Esophagus muscularis mucosa (tissue), 4 donors: Measurements from ENCODE around the gene UQCRHL. TPM values are rescaled to one million over a fixed set of nuclear protein-coding genes. Genes with fewer than 3 reads are reported as not detected.

Source experiments
- DNase-seq: peaks from one replicate; pipeline ENCODE4 v3.0.0-alpha.2; 2017; ENCODE audit errors: extremely low spot score
- H3K27ac ChIP-seq, 4 donors: fragments of 200-600 bp; sonication (generic); replicated peaks in 1 of 4; 1 replicate in 3 of 4; 2 replicates in 1 of 4; pipeline ENCODE4 v1.5.1; 2016 to 2019; ENCODE audit warnings: mild to moderate bottlenecking in 1 of 4
- H3K27me3 ChIP-seq, 4 donors: fragments of 200-600 bp; sonication (generic); one replicate each; pipeline versions ENCODE4 v1.5.1 to v1.6.0; 2016 to 2019
- H3K36me3 ChIP-seq, 4 donors: fragments of 200-600 bp; sonication (generic); one replicate each; pipeline ENCODE4 v1.5.1; 2016 to 2019
- H3K4me1 ChIP-seq, 4 donors: fragments of 200-600 bp; sonication (generic); one replicate each; pipeline ENCODE4 v1.5.1; 2016 to 2019
- H3K4me3 ChIP-seq, 4 donors: fragments of 200-600 bp; sonication (generic); 1 replicate in 2 of 4; 2 replicates in 2 of 4; pipeline ENCODE4 v1.5.1; 2016 to 2019; ENCODE audit warnings: mild to moderate bottlenecking in 4 of 4, moderate library complexity in 1 of 4
- H3K9me3 ChIP-seq, 4 donors: fragments of 200-600 bp; sonication (generic); 1 replicate in 3 of 4; 2 replicates in 1 of 4; pipeline ENCODE4 v1.5.1; 2016 to 2019
- EP300 ChIP-seq: sonication (generic); formaldehyde crosslinking; IDR thresholded peaks from one replicate; pipeline ENCODE4 v1.6.1; 2017; ENCODE audit warnings: antibody characterized with exemption
- POLR2A ChIP-seq: fragments of 450-650 bp; IDR thresholded peaks from one replicate; pipeline ENCODE4 v1.6.1; 2017; ENCODE audit warnings: antibody characterized with exemption, moderate library complexity, mild to moderate bottlenecking, low read depth
- POLR2AphosphoS5 ChIP-seq, 2 donors: sonication (generic); formaldehyde crosslinking; IDR thresholded peaks; one replicate each; pipeline ENCODE4 v1.6.1; 2017; ENCODE audit warnings: antibody characterized with exemption in 2 of 2
- WGBS: methylation state at CpG from one replicate; pipeline ENCODE4 v1.1.5; 2018; 5-methylcytosine and 5-hydroxymethylcytosine counted together
- intact Hi-C: fragments of 100-400 bp; cut with DNase I; formaldehyde crosslinking; loops from one replicate; pipeline ENCODE4 v1.15.1; 2023
- total RNA-seq, 4 donors: library from RNA; depleted of rRNA; stranded (reverse); fragments of >200 nt; gene quantifications; one replicate each; pipeline versions ENCODE4 v1.1.0 to v1.2.1, GENCODE V29; 2016
- TF ChIP-seq, protein P1 (sequence below), 3 experiments: fragments of 200-600 bp in 2 of 3; fragments of 450-650 bp in 1 of 3; sonication (generic) in 2 of 3; IDR thresholded peaks; one replicate each; pipeline ENCODE4 v1.5.1; 2017 to 2019; ENCODE audit warnings: antibody characterized with exemption in 3 of 3, mild to moderate bottlenecking in 2 of 3, moderate library complexity in 1 of 3

The UQCRHL gene
- total RNA-seq, 4 donors from 2014 or later, result 0.52 to 1.3 (median 0.95) TPM

GRCh38 chr1:15764269-15764764 is 43.1 kb downstream of the UQCRHL start:
- no peaks in the 10 kb centered on the region for H3K9me3 ChIP-seq
- no peak overlapping the region for H3K27ac ChIP-seq
- DNase-seq, result no peak
- TF ChIP-seq POLR2AphosphoS5 (IDR thresholded peaks at IDR 0.05) (no peak), POLR2A (no peak), EP300 (no peak)
- TF ChIP-seq, protein P1, sequence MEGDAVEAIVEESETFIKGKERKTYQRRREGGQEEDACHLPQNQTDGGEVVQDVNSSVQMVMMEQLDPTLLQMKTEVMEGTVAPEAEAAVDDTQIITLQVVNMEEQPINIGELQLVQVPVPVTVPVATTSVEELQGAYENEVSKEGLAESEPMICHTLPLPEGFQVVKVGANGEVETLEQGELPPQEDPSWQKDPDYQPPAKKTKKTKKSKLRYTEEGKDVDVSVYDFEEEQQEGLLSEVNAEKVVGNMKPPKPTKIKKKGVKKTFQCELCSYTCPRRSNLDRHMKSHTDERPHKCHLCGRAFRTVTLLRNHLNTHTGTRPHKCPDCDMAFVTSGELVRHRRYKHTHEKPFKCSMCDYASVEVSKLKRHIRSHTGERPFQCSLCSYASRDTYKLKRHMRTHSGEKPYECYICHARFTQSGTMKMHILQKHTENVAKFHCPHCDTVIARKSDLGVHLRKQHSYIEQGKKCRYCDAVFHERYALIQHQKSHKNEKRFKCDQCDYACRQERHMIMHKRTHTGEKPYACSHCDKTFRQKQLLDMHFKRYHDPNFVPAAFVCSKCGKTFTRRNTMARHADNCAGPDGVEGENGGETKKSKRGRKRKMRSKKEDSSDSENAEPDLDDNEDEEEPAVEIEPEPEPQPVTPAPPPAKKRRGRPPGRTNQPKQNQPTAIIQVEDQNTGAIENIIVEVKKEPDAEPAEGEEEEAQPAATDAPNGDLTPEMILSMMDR (IDR thresholded peaks at IDR 0.05), result no peak
- WGBS, result 76% methylated on average over 10 of the region's 10 CpGs
- peaks cover 27 to 48% (median 36%) of the 10 kb centered on the region in 4 donors for H3K4me1 ChIP-seq
- H3K27me3 ChIP-seq, result peaks cover 0 to 5% (median 1%) of the 10 kb centered on the region in 4 donors
- no peak overlapping the region for H3K4me3 ChIP-seq
- peaks cover 6 to 48% (median 42%) of the 10 kb centered on the region in 4 donors for H3K36me3 ChIP-seq
- intact Hi-C loops, result no loop called here

DNA sequence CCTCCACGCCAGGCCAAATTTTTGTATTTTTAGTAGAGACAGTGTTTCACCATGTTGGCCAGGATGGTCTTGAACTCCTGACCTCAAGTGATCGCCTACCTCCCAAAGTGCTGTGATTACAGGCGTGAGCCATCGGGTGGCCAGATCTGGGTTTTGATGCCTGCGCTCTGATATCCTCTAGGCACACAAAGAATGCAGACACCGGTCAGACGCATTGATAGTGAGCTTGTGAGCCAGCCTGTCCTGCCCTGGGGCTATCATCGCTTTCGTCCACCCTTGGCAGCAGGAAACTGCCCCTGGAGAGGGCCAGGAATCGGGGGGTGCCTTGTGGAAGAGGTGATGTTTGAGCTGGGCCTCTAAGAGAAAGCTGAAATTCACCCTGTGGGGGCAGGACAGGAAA is 44.9 kb downstream of the UQCRHL start:
- Histone ChIP-seq H3K4me3 (no peak overlapping the region), H3K4me1 (peaks cover 41 to 66% (median 51%) of the 10 kb centered on the region in 4 donors), H3K36me3 (peaks cover 6 to 31% (median 25%) of the 10 kb centered on the region in 4 donors), H3K27ac (no peak overlapping the region), H3K27me3 (peaks cover 0 to 18% (median 4%) of the 10 kb centered on the region in 4 donors), H3K9me3 (no peaks in the 10 kb centered on the region)
- TF ChIP-seq, protein P1 (IDR thresholded peaks at IDR 0.05), result no peak
- no peak for TF ChIP-seq POLR2A
- no peak for TF ChIP-seq EP300
- TF ChIP-seq POLR2AphosphoS5 (IDR thresholded peaks at IDR 0.05), result no peak
- intact Hi-C loops, result no loop called here
- DNase-seq, result no peak
- 78% methylated on average over 10 of the region's 10 CpGs for WGBS

GRCh38 chr1:15761366-15762128 is 45.9 kb downstream of the UQCRHL start:
- no peak for TF ChIP-seq POLR2A
- Histone ChIP-seq H3K4me3 (peak overlapping the region; percentile 36 to 87 (median 78)), H3K36me3 (peaks cover 6 to 24% (median 17%) of the 10 kb centered on the region in 4 donors), H3K9me3 (no peaks in the 10 kb centered on the region), H3K27me3 (peaks cover 0 to 18% (median 4%) of the 10 kb centered on the region in 4 donors), H3K27ac (peak overlapping the region; percentile 72 to 81 (median 78)), H3K4me1 (peaks cover 41 to 72% (median 59%) of the 10 kb centered on the region in 4 donors)
- 51% methylated on average over 8 of the region's 8 CpGs for WGBS
- no peak for DNase-seq
- intact Hi-C loops, result no loop called here

DNA sequence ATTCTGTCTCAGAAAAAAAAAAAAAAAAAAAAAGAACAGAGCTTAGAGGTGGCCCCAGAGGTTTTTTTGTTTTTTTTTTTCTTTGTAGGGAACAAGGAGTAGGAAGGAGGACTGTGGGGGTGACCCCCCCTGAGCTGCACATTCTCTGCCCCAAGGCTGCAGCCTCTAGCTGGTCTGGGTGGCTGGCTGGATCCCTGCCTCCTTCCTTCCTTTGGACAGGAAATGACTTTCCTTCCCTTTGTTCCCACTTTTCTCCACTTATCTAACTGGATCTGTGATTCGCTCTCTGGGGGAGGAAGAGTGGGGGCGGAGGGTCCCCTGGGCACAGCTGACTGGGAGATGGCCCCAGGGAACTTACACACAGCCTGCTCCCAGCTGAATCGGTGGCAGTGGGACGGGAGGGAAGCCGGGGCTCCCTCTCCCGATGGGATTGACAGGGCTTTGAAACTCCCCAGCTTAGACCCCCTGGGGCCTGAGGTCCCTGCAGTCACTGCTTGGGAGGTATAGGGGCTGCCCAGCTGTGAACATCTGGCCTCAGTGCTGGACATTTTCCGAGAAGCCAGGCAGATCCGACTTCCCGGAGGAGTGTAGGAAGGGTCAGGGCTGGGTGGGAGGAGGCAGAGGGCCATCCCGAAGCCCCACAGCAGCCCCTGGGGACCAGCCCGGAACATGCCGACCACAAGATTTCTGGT is 46.8 kb downstream of the UQCRHL start:
- Histone ChIP-seq H3K36me3 (peaks cover 3 to 16% (median 11%) of the 10 kb centered on the region in 4 donors), H3K4me1 (peaks cover 41 to 78% (median 67%) of the 10 kb centered on the region in 4 donors), H3K27ac (peak overlapping the region; percentile 72 to 81 (median 78)), H3K27me3 (peaks cover 0 to 18% (median 4%) of the 10 kb centered on the region in 4 donors), H3K4me3 (peak overlapping the region; percentile 36 to 87 (median 78)), H3K9me3 (no peaks in the 10 kb centered on the region)
- 15% methylated on average over 12 of the region's 12 CpGs for WGBS
- peak in 1 of 2 donors; percentile 14 for TF ChIP-seq POLR2AphosphoS5 (IDR thresholded peaks at IDR 0.05)
- no peak for TF ChIP-seq EP300
- no peak for DNase-seq
- intact Hi-C loops, result no loop called here

- intact Hi-C loops, result no loop called here
- Histone ChIP-seq H3K36me3 (peaks cover 0 to under 1% (median 0%) of the 10 kb centered on the region in 4 donors), H3K27me3 (peaks cover 0 to 18% (median 4%) of the 10 kb centered on the region in 4 donors), H3K9me3 (no peaks in the 10 kb centered on the region), H3K4me3 (peak overlapping the region; percentile 67 to 87 (median 78)), H3K4me1 (peaks cover 36 to 71% (median 64%) of the 10 kb centered on the region in 4 donors), H3K27ac (peak overlapping the region; percentile 66 to 81 (median 78))
- TF ChIP-seq, protein P1 (IDR thresholded peaks at IDR 0.05), result no peak
- TF ChIP-seq EP300 (no peak), POLR2AphosphoS5 (IDR thresholded peaks at IDR 0.05) (no peak), POLR2A (no peak)
- no peak for DNase-seq
- 14% methylated on average over 10 of the region's 58 CpGs for WGBS
These were observed 48.3 kb downstream of the UQCRHL start for GRCh38 chr1:15758953-15759661.
